HG02981 (cell line): ENCODE measurements around the gene SDF2L1.
"Not testable (repeated sequence)": the region's sequence is repeated elsewhere in the genome, so short reads cannot be mapped to it uniquely, and the experiment has no call there.

Experiments used
- ATAC-seq: cut with Tn5 transposase; IDR thresholded peaks from one replicate; pipeline ENCODE4 v1.9.1; 2021; ENCODE audit warnings: mild to moderate bottlenecking, moderate library complexity; ENCODE audit not compliant: unreplicated experiment

SDF2L1 gene

GRCh38 chr22:21635771-21636510, 6.2 kb upstream of the SDF2L1 start:
- no peak for ATAC-seq

- no peak for ATAC-seq
Observed at GRCh38 chr22:21636629-21637218, 5.4 kb upstream of the SDF2L1 start.

GRCh38 chr22:21637450-21637849, 4.7 kb upstream of the SDF2L1 start:
- not testable (repeated sequence) for ATAC-seq

- ATAC-seq = no peak
Observed at GRCh38 chr22:21639359-21639758, 2.7 kb upstream of the SDF2L1 start.

- no peak for ATAC-seq
Observed at GRCh38 chr22:21640810-21641209, 1.3 kb upstream of the SDF2L1 start.

GRCh38 chr22:21641417-21641788, 699 bp upstream of the SDF2L1 start:
- no peak for ATAC-seq

GRCh38 chr22:21642584-21643448, 714 bp downstream of the SDF2L1 start:
- ATAC-seq = no peak

GRCh38 chr22:21643533-21644357, 1.6 kb downstream of the SDF2L1 start:
- ATAC-seq = no peak

- not testable (repeated sequence) for ATAC-seq
Observed at GRCh38 chr22:21645513-21645912, 3.4 kb downstream of the SDF2L1 start.

- no peak for ATAC-seq
Observed at GRCh38 chr22:21646608-21647590, 4.8 kb downstream of the SDF2L1 start.

GRCh38 chr22:21650280-21650679, 8.2 kb downstream of the SDF2L1 start:
- no peak for ATAC-seq

GRCh38 chr22:21650823-21651520, 8.9 kb downstream of the SDF2L1 start:
- ATAC-seq = no peak

- ATAC-seq = peak; percentile 24
Observed at GRCh38 chr22:21651521-21652009, 9.5 kb downstream of the SDF2L1 start.

- peak; percentile 72 for ATAC-seq
Observed at GRCh38 chr22:21652010-21652546, 10.0 kb downstream of the SDF2L1 start.

GRCh38 chr22:21652547-21653545, 10.7 kb downstream of the SDF2L1 start:
- ATAC-seq = no peak

GRCh38 chr22:21657020-21657359, 14.9 kb downstream of the SDF2L1 start:
- no peak for ATAC-seq

- peak; percentile 67 for ATAC-seq
Observed at GRCh38 chr22:21657360-21658032, 15.4 kb downstream of the SDF2L1 start.
